Stimulated activated CD4-positive, alpha-beta T cell treated with anti-CD3 and anti-CD28 coated beads, TNF-alpha, amount 100 ng/mL, for 24 hours (primary cell): ENCODE measurements around the gene ZBTB32.

Experiments
- DNase-seq, 3 experiments: peaks; one replicate each; pipeline ENCODE4 v3.0.0-alpha.2; 2020; ENCODE audit warnings: low read depth in 3 of 3

Gene ZBTB32

DNA sequence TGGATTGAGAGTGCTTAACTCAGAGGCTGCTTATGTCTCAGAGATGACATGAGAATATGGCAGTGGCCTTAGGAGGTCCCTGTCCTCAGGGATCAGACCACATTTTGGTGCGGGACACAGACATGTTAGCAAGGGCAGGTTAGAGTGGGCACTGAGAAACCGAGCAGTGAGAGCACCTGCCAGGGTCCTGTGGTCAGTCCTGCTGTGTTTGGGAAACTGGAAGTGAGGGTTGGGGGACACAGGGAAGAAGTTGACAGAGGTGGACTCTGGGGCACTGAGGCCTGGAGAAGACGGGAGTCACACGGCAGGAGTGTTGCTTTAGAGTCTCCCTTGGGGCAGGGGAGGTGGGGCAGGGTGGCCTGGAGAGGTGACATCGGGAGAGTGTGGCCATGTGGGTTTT is 30.5 kb downstream of the ZBTB32 start:
- no peak for DNase-seq

DNA sequence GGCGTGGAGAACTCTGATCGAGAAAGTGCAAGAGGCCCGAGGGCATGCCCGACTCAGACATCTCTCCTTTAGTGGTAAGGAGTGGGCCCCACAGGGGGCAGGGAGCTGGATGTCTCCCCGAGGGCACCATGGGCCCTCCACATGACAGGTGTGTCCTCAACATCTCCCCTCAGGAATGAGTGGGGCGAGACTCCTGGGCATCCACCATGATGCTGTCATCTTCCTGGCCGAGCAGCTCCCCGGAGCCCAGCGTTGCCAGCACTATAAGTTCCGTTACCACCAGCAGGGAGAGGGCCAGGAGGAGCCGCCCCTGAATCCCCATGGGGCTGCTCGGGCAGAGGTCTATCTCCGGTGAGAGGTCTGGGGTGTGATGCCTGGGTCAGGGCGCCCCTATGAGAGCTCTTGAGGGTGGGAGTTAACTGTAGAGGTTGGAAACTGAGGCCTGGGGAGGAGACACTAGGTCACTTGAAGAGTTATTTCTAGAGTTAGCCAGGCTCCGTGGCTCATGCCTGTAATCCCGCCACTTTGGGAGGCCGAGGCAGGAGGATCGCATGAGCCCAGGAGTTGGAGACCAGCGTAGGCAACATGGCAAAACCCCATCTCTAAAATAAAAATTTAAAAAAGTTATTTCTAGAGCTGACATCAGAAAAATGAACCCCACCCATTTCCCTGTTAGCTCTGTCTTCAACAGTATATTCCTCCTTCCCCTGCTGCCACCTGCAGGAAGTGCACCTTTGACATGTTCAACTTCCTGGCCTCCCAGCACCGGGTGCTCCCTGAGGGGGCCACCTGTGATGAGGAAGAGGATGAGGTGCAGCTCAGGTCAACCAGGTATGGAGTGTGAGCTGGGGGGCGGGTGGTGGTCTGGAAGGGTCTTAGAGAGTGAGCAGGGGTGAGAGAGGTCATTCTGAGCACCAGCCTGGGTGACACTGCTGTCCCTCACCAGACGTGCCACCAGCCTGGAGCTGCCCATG is 32.8 kb downstream of the ZBTB32 start:
- DNase-seq = no peak

DNA sequence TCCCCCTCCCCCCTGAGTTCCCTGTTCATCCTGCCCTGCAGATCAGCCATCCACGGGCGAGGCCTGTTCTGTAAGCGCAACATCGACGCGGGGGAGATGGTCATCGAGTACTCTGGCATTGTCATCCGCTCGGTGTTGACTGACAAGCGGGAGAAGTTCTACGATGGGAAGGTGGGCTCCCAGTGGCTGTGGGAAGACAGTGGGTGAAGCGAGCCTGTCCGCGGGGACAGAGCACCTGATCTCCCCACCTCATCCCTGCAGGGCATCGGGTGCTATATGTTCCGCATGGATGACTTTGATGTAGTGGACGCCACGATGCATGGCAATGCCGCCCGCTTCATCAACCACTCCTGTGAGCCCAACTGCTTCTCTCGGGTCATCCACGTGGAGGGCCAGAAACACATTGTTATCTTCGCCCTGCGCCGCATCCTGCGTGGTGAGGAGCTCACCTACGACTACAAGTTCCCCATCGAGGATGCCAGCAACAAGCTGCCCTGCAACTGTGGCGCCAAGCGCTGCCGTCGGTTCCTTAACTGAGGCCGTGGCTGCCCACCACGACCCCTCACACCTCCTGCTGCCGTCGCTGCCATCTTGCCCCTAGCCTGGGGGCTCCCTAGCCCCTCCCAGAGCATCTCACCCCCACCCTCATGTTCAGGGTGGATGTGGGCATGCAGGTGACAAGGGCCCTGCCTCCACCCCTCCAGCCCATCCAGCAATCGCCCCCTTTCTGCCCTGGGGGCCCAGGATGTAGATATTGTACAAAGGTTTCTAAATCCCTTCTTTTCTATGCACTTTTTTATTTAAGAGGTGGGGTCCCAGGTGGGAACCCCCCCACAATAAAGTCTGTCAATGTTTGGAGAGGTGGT is 33.9 kb downstream of the ZBTB32 start:
- DNase-seq = no peak

DNA sequence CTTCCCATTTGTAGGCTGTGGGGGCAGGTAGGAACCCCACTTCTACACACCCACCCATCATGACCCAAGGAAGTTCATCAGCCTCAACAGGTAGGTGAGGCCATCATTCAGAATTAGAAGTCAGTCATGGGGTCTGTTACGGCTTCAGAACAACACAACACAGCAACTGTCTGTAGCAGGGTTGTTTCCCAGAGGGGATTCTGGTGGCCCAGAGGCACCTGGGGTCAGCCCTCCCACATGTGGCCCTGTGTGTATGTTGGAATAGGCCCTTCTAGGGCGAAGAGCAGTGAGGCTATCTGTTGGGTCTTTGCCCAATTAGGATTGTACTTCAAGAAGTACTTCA is 34.5 kb downstream of the ZBTB32 start:
- no peak for DNase-seq

DNA sequence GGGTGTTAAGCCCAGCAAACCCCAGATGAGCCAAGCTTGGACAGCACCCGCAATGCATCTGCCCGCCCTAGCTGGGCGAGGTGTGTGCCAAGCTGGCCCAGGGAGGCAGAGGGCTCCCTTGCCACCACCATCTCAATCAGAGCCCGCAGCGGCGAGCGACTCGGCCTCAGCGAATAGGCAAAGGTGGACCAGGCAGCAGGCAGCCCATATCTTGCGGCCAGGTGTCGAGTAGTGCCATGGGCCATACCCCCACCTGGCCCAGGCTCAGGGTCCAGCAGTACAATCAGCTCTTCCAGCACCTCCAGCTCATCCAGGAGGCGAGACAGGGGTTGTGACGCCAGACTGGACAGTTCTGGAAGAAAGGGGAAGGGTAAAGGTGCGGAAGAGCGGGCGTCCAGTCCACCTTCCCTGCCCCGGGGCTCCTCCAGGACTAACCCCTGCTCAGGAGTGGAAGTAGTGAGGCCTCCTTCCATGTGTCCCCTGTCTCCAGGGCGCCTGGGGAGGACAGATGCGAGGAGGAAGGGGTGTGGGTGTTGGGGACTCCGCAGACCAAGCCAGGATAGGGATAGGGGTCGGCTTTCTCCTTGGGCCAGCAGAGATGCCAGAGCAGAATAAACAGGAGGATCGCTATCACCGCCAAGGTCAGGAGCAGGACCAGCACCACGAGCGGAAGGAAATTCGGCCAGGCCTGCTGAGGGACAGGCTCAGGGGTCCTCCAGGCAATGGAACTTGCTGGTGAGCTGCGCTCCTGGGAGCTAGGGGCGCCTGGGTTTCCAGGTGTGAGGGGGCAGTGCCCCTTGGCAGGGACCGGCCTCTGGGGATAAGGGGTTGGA is 35.1 kb downstream of the ZBTB32 start:
- DNase-seq = no peak

DNA sequence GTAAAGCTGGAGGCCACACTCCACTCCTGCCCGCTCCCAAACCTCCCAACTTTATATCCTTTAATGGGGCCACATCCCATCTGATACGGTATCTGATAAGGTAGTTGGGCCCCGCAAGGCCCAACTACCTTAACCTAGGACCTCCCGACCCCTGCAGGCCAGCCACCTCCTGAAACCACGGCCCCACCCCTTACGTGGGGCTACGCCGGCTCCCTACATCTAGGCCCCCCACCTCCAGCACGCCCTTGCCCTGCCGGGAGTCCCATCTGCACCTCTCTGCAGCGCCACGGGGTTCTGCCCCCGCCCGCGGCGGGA is 35.7 kb downstream of the ZBTB32 start:
- no peak for DNase-seq

DNA sequence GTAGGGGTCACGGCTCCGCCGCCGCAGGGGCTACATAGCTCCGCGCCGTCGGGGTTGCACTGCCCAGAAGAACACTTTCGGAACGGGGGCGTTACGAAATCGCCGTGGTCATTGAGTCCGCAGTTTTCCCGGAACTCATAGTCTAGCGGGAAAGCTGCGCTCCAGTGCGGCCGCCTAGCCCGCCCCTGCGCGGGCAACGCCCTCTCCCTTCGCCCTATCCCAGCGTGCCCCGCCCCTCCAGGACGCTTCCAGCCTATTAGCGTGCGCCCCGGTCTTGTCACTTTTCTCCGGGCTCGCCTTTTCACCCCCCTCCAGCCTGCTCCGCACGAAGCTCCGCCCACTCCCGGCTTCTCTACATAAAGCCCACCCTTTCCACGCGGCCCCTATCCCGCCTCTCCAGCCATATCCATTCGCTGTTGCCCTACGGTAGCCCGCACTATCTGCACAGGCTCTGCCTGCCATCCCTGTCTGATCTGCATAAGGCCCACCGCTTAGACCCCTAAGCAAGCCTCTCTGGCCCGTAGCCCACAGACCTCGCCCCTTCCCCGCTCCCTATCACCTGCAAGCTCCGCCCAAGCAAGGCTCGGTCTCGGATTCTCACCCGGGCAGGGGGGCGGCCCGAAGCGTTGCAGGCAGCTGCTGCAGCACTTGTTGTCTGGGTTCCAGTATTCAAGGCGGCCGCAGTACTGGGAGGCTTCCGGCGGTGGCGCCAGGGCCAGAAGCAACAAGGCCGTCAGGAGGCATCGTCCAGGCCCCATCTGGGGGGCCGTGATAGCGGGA is 36.3 kb downstream of the ZBTB32 start:
- peak; percentile 92 to 97 (median 93) for DNase-seq

DNA sequence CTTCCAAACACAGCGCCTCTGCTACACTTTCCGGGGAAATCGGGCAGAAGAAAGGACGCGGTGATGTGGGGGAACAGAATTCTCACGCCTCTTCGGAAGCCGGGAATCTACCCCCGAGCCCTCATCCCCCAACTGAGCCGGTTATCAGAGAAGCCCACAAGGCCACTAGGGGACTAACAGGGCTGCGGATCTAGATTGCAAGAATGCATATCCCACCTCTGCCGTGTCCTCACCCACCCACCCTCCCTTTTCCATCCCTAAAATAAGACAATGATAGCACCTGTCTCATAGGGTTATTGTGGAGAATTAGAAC is 36.8 kb downstream of the ZBTB32 start:
- DNase-seq = no peak

DNA sequence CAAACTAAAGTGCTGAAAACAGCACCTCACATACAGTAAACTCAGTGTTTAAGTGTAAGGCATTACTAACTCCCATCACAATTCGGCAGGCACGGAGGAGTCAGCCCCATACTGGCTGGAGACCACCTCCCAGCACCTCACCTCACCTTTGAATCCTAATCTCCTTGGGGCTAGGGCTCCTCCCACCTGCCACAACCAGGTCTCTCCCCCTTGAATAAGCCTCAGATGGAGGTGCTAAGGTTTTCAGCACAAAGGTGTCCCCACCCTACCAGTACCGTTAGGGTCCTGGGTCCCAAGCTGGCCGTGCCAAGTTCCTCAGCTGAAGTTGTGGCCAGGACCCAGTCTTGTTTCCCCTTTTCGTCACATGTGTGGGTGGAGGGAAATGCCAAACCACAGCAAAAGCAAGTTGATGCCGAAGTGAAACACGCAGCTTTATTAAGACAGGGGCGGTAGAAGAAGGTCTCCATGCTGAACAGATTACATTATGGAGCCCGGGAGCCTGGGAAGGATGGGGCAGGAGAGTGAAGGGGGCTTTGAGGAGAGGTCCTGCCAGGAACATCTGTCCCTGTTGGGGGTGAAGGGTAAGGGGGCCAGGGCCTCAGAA is 37.9 kb downstream of the ZBTB32 start, which contains the start of gene IGFLR1:
IGFLR1 (minus strand) TSS at position 332 of the 604 bp plus-strand sequence. CDS start 1,272 bp downstream, outside the sequence.
- peak; percentile 51 to 70 (median 63) for DNase-seq

DNA sequence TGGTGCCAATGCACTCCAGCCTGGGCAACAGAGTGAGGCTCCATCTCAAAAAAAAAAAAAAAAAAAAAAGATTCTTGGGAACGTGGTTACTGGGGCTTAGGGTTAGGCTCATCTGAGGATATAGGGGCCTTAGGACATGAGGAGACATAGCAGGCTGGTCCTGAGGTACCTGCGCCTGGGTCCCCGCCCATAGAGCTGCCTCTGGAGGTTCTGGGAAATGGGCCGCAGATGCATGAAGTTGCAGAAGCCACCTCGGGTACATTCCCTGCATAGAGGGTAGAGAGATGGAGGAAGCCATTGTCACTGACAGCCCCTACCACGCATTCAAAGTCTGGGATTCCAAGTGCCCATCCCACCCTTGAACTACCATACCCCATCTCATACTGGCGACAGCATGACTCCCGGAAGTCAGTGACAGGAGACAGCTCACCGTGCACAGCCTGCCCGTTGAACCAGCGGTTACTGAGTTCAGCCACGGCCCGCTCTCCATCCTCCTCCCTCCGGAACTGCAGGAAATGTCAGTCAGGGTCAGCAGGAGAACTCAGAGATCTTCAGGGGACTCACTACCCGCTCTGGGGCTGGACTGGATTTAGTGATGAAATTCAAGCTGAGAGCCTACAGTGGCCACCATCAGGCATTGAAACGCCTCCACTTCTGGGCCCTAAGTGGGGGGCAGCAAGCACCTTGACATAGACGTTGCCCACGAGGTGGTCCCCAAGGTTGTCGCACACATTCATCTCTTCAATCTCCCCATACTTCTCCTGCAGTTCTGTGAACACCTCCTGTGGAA is 39.5 kb downstream of the ZBTB32 start:
- no peak for DNase-seq

DNA sequence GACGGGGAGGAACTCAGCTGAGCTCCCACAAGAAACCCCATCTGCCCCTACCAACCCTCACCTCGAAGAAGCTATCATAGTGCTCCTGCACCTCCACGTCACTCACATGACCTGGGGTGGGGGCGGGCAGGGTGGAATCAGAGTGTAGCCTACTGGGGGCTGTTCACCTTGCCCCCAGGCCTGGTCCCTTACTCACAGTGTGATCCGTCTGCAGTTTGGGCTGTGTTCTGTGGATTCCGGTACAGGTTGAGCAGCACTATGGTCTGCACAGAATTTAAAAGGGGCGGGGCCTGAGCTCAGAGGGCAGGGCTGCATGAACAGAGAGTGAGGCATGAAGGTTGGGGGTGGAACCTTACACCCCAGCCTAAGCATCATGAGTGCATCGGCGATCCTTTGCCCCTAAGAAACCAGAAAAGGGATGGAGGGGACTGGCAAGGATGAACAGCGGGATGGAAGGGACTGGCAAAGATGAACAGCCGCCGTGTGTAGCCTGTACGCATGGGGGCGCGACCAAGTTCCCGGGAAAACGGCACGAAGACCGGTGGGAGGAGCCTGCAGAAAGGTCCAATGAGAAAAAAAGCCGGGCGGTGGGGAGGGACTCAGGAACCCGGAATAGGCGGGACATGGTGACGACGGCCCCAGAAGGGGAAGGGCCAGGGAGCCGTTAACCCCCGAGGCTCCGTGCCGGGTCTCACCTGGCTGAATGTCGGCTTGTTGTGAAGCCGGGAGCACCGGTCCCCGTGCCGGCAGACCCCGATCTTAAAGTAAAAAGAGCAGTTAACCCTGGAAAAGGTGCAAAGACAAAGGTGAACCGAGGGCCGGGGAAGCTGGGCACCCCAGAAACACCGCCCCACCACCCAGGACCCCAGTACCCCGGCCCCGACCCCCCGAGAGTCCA is 40.3 kb downstream of the ZBTB32 start:
- DNase-seq = peak; percentile 90 to 92 (median 90)

DNA sequence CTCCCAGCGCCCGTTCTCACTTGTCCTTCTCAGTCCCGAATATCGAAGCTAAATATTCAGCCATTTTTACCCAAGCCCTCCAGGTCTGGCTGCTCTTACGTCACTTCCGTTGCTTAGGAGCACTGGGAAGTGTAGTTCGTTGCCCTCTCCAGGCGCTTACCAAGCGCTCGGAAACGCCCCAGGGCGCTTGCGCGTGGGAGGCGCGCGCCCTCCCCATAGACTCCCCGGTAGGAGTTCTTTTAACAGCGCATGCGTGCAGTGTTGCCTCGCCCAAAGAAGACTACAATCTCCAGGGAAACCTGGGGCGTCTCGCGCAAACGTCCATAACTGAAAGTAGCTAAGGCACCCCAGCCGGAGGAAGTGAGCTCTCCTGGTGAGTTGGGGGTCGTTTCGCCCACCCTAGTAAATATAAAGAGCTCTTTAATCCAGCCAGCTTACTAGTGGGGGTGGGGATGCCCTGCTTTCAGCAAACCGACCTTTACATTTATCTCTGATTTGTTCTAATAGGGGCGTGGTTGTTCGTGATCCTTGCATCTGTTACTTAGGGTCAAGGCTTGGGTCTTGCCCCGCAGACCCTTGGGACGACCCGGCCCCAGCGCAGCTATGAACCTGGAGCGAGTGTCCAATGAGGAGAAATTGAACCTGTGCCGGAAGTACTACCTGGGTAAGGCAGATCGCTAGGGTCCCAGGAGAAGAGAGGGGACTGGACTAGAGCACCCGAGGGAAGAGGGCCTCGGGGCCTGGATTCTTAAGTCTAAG is 41.1 kb downstream of the ZBTB32 start, which contains the start of the genes PSENEN and U2AF1L4:
PSENEN (plus strand) TSS at position 324 of the 759 bp plus-strand sequence; CDS start at position 604, 280 bp downstream.
U2AF1L4 (minus strand) TSS at position 91 of the 759 bp plus-strand sequence; CDS start at position 64, 27 bp downstream.
- DNase-seq = peak; percentile 92 to 93 (median 93)

DNA sequence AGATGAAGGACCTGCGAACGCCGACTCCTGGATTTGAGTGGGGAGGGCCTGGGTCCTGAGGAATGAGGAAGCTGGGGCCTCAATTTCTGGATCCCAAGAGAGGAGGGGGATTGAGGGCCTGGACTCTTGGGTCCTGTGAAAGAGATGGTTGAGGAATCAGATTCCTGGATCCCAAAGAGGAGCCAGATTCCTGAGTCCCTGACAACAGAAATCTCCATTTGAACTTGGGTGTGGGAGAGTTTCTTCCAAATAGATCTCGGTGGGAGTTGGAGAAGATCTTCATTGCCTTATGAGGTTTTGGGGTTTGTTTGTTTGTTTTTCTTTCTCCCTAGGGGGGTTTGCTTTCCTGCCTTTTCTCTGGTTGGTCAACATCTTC is 41.7 kb downstream of the ZBTB32 start:
- no peak for DNase-seq

DNA sequence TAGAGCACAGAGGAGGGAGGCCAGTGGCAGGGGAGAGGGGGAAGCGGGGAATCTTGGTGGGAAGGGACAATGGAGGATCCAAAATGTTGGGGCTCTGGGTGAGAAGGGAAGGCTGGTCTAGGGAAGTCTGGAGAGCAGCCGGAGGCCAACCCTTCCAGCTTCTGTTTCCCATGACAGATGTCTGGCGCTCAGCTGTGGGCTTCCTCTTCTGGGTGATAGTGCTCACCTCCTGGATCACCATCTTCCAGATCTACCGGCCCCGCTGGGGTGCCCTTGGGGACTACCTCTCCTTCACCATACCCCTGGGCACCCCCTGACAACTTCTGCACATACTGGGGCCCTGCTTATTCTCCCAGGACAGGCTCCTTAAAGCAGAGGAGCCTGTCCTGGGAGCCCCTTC is 42.2 kb downstream of the ZBTB32 start:
- no peak for DNase-seq

DNA sequence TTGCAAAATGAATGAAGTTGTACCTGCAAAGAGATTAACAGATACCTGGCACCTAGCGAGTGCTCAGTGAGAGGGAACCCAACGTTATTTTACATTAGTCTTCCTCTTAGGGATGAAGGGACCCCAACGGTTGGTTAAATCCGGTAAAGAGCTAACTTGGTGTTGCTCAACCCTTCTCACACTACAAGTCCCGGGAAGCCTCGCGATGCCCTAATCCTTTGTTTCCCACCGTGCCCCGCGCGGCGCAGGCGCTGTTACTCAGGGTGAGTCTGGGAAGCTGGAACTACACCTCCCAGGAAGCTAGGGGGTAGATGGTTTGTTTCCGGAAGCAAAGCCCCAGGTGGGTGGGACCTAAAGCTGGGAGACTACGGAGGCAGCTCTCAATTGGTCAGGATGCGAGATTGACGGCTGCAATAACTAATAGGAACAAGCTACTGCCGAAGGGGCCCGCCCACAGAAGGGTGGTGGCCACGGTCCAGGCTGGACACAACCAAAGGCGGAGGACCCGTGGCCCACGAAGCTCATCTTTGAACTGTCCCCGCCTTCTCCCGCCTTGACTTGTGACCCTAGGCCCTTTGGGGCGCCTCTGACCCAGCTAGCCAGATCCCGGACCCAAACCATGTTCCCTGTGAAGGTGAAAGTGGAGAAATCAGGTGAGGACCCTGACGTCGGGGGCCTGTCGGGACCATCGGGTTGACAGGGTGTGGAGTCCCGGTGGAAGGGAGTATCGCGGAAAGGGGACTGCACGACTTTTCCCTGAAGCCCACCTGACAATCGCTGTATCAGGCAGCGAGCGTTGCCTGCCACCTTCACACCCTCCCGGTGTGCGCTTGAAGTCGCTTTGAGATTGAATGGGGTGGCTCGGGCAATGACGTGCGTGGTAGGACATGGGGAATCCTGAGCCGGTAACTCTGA is 44.0 kb downstream of the ZBTB32 start, which contains the start of gene LIN37:
LIN37 (plus strand) TSS at position 471 of the 915 bp plus-strand sequence; CDS start at position 620, 149 bp downstream.
- DNase-seq = peak; percentile 95 to 98 (median 97)

DNA sequence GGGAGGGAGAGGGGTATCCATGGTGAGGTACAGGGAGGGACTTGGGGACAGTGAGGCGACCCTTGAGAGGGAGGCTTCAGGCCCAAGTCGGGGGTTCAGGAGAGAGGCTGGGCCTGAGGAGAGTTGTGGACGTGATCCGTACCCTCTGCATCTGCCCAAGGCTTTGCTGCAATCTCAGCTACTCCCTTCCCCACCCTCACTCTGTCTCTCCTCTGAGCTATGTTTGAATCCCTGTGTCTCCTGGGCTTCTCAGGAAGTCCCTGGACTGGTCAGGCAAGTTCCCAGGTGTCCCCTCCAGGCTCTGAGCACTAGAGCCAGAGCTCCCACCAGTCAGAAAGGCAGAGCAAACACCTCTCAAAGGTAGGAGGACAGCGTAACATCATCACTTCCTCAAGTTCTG is 45.8 kb downstream of the ZBTB32 start:
- no peak for DNase-seq
